Measurements from ENCODE around the gene RABEP2.

DNA sequence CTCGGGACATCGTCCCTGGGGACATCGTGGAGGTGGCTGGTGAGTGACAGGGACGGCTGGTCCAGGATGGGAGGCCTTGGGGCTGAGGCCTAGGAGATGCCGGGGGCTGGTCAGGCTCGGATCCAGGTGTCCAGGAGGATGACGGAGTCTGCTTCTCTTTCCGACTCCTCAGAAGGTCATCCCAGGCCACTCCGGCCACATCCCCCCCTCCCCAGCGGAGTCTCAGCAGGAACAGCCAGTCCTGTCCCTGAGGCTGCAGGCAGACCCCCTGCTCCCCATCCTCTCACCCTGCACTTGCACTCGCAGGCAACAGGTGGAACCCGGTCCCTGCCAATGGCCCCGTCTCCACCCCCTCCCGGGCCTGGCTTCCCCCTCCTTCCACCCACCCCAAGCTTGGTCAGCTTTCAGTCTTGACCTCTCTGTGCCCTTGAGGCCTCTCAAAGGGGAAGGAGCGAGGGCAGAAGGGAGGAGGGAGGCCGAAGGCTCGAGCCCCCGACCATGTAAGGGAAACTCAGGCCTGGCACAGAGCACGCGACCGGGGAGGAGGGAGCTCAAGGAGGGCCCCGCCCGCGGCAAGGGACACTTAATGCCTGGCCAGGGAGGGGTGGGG lies 42.4 kb downstream of the RABEP2 start:
- TF ChIP-seq, protein P1, sequence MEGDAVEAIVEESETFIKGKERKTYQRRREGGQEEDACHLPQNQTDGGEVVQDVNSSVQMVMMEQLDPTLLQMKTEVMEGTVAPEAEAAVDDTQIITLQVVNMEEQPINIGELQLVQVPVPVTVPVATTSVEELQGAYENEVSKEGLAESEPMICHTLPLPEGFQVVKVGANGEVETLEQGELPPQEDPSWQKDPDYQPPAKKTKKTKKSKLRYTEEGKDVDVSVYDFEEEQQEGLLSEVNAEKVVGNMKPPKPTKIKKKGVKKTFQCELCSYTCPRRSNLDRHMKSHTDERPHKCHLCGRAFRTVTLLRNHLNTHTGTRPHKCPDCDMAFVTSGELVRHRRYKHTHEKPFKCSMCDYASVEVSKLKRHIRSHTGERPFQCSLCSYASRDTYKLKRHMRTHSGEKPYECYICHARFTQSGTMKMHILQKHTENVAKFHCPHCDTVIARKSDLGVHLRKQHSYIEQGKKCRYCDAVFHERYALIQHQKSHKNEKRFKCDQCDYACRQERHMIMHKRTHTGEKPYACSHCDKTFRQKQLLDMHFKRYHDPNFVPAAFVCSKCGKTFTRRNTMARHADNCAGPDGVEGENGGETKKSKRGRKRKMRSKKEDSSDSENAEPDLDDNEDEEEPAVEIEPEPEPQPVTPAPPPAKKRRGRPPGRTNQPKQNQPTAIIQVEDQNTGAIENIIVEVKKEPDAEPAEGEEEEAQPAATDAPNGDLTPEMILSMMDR (conservative IDR thresholded peaks at IDR 0.05): no peak
- TF ChIP-seq EZH2 (IDR thresholded peaks at IDR 0.05; ENCODE audit: low read depth): no peak

Measured in PC-9 (cell line).